ENCODE results near the gene MAST4.

GRCh38 chr5:67052034-67052433 is 455.8 kb downstream of the MAST4 start:
- TF ChIP-seq CTCF (IDR thresholded peaks at IDR 0.05), result no peak
- no peak for TF ChIP-seq POLR2A (IDR thresholded peaks at IDR 0.05)
- TF ChIP-seq POLR2AphosphoS5 (IDR thresholded peaks at IDR 0.05), result no peak
